H9 (cell line): ENCODE results near the gene NT5DC1. TPM values are rescaled to one million over a fixed set of nuclear protein-coding genes. Genes with fewer than 3 reads are reported as not detected.

ENCODE experiments used
- DNase-seq: peaks from one replicate; pipeline ENCODE4 v3.0.0-alpha.2; 2017
- H2AFZ ChIP-seq: one replicate; pipeline ENCODE4 v1.6.1; 2013; ENCODE audit warnings: mild to moderate bottlenecking, low read length, control low read depth, moderate library complexity
- H2AK5ac ChIP-seq: 2 replicates; pipeline ENCODE4 v1.6.1; 2013; ENCODE audit warnings: low read length, control low read depth, mixed read lengths; ENCODE audit not compliant: insufficient read length
- H2BK120ac ChIP-seq: one replicate; pipeline ENCODE4 v1.6.1; 2013; ENCODE audit warnings: low read depth, mild to moderate bottlenecking, low read length, control low read depth, inconsistent platforms; ENCODE audit not compliant: poor library complexity, severe bottlenecking
- H2BK12ac ChIP-seq: 2 replicates; pipeline ENCODE4 v1.6.1; 2013; ENCODE audit warnings: low read length, control low read depth, mixed read lengths, low read depth; ENCODE audit not compliant: insufficient read length
- H2BK15ac ChIP-seq: 2 replicates; pipeline ENCODE4 v1.6.1; 2013; ENCODE audit warnings: low read depth, low read length, control low read depth
- H2BK20ac ChIP-seq: one replicate; pipeline ENCODE4 v1.6.1; 2013; ENCODE audit warnings: low read depth, mild to moderate bottlenecking, low read length, control low read depth, inconsistent platforms; ENCODE audit not compliant: poor library complexity, severe bottlenecking
- H2BK5ac ChIP-seq: 2 replicates; pipeline ENCODE4 v1.6.1; 2013; ENCODE audit warnings: low read length, control low read depth, mixed read lengths; ENCODE audit not compliant: insufficient read length
- H3K14ac ChIP-seq: 2 replicates; pipeline ENCODE4 v1.6.1; 2013; ENCODE audit warnings: low read length, control low read depth; ENCODE audit not compliant: insufficient read depth
- H3K18ac ChIP-seq: 2 replicates; pipeline ENCODE4 v1.6.1; 2013; ENCODE audit warnings: low read depth, mild to moderate bottlenecking, mixed read lengths, low read length, control low read depth; ENCODE audit not compliant: insufficient read length
- H3K23ac ChIP-seq: 2 replicates; pipeline ENCODE4 v1.6.1; 2013; ENCODE audit warnings: low read length, control low read depth, mixed read lengths, low read depth; ENCODE audit not compliant: insufficient read length
- H3K23me2 ChIP-seq: 2 replicates; pipeline ENCODE4 v1.6.1; 2013; ENCODE audit warnings: low read depth, mild to moderate bottlenecking, mixed read lengths, low read length, control low read depth; ENCODE audit not compliant: insufficient read length, poor library complexity, severe bottlenecking
- H3K27ac ChIP-seq: 2 replicates; pipeline ENCODE4 v1.5.1; 2013; ENCODE audit warnings: low read length, control low read depth, mixed read lengths, low read depth; ENCODE audit not compliant: insufficient read length
- H3K27me3 ChIP-seq: 2 replicates; pipeline ENCODE4 v1.6.1; 2013; ENCODE audit warnings: low read length, control low read depth, inconsistent platforms; ENCODE audit not compliant: insufficient read depth
- H3K4ac ChIP-seq: 2 replicates; pipeline ENCODE4 v1.6.1; 2013; ENCODE audit warnings: low read depth, mild to moderate bottlenecking, control low read depth, inconsistent platforms, low read length, moderate library complexity
- H3K4me1 ChIP-seq: 2 replicates; pipeline ENCODE4 v1.6.1; 2013; ENCODE audit warnings: low read length, control low read depth, inconsistent platforms; ENCODE audit not compliant: insufficient read depth
- H3K4me2 ChIP-seq: 2 replicates; pipeline ENCODE4 v1.6.1; 2013; ENCODE audit warnings: low read length, control low read depth, mixed read lengths; ENCODE audit not compliant: insufficient read length, insufficient read depth
- H3K56ac ChIP-seq: 2 replicates; pipeline ENCODE4 v1.6.1; 2013; ENCODE audit warnings: low read depth, mild to moderate bottlenecking, mixed read lengths, low read length, control low read depth; ENCODE audit not compliant: insufficient read length
- H3K79me1 ChIP-seq: 2 replicates; pipeline ENCODE4 v1.6.1; 2013; ENCODE audit warnings: low read depth, mild to moderate bottlenecking, moderate library complexity, low read length, control low read depth, inconsistent platforms; ENCODE audit not compliant: insufficient read depth, poor library complexity, severe bottlenecking
- H3K79me2 ChIP-seq: 2 replicates; pipeline ENCODE4 v1.6.1; 2013; ENCODE audit warnings: low read length, control low read depth, inconsistent platforms; ENCODE audit not compliant: insufficient read depth
- H3K9ac ChIP-seq: 2 replicates; pipeline ENCODE4 v1.6.1; 2013; ENCODE audit warnings: low read length, control low read depth, mixed read lengths; ENCODE audit not compliant: insufficient read length; ENCODE audit errors: extremely low read depth
- H3K9me3 ChIP-seq: one replicate; pipeline ENCODE4 v1.6.1; 2013; ENCODE audit warnings: low read depth, low read length, inconsistent platforms; ENCODE audit not compliant: control insufficient read depth
- H3T11ph ChIP-seq: one replicate; pipeline ENCODE4 v1.6.1; 2013; ENCODE audit warnings: mild to moderate bottlenecking, low read length, control low read depth, inconsistent platforms
- H4K20me1 ChIP-seq: one replicate; pipeline ENCODE4 v1.6.1; 2013; ENCODE audit not compliant: control insufficient read depth, insufficient read length, insufficient read depth
- H4K5ac ChIP-seq: 2 replicates; pipeline ENCODE4 v1.6.1; 2013; ENCODE audit warnings: low read depth, mild to moderate bottlenecking, mixed read lengths, low read length, control low read depth; ENCODE audit not compliant: insufficient read length
- H4K8ac ChIP-seq: replicated peaks from 2 replicates; pipeline ENCODE4 v1.6.1; 2013; ENCODE audit warnings: low read length, control low read depth, mixed read lengths, low read depth; ENCODE audit not compliant: insufficient read length
- H4K91ac ChIP-seq: 2 replicates; pipeline ENCODE4 v1.6.1; 2013; ENCODE audit warnings: low read depth, mild to moderate bottlenecking, moderate library complexity, mixed read lengths, low read length, control low read depth; ENCODE audit not compliant: insufficient read length
- H3K27ac Mint-ChIP-seq, 3 experiments: 2 replicates in 2 of 3; 3 replicates in 1 of 3; pipeline ENCODE4 v1.8.0; 2020 to 2021; ENCODE audit warnings: mixed read lengths in 3 of 3, mild to moderate bottlenecking in 1 of 3, moderate library complexity in 1 of 3
- H3K27me3 Mint-ChIP-seq: 2 replicates; pipeline ENCODE4 v1.8.0; 2021; ENCODE audit warnings: low read depth, mild to moderate bottlenecking, moderate library complexity, mixed read lengths
- H3K36me3 Mint-ChIP-seq, 3 experiments: 2 replicates in 2 of 3; 3 replicates in 1 of 3; pipeline ENCODE4 v1.8.0; 2020 to 2021; ENCODE audit warnings: low read depth in 3 of 3, mixed read lengths in 3 of 3; ENCODE audit not compliant: insufficient read depth in 1 of 3
- H3K4me1 Mint-ChIP-seq, 2 experiments: 2 replicates each; pipeline ENCODE4 v1.8.0; 2020; ENCODE audit warnings: mixed read lengths in 2 of 2
- H3K4me3 Mint-ChIP-seq, 2 experiments: 2 replicates in 1 of 2; 3 replicates in 1 of 2; pipeline ENCODE4 v1.8.0; 2020 to 2021; ENCODE audit warnings: mild to moderate bottlenecking in 2 of 2, mixed read lengths in 2 of 2, moderate library complexity in 1 of 2
- H3K9me3 Mint-ChIP-seq, 2 experiments: 2 replicates in 1 of 2; 3 replicates in 1 of 2; pipeline ENCODE4 v1.8.0; 2020; ENCODE audit warnings: mild to moderate bottlenecking in 2 of 2, mixed read lengths in 2 of 2, moderate library complexity in 1 of 2
- WGBS: extraction: QIAGEN DNeasy Blood & Tissue Kit; methylation state at CpG from one replicate; pipeline ENCODE4 v1.1.7; 2013; ENCODE audit warnings: missing lambda C conversion rate, low lambda C conversion rate, mixed read lengths; ENCODE audit not compliant: insufficient read length; ENCODE audit errors: extremely low coverage; 5-methylcytosine and 5-hydroxymethylcytosine counted together
- total RNA-seq: library from RNA; stranded (reverse); gene quantifications from 2 replicates; pipeline ENCODE4 v1.2.1, GENCODE V29; 2021
- TF ChIP-seq, protein P1 (sequence below): fragments of 200-600 bp; sonication (generic); conservative IDR thresholded peaks from 3 replicates; pipeline ENCODE4 v1.8.0; 2021; ENCODE audit warnings: antibody characterized with exemption, mild to moderate bottlenecking

NT5DC1 gene
- total RNA-seq, 1 experiment from 2014 or later = 64.9 TPM

DNA sequence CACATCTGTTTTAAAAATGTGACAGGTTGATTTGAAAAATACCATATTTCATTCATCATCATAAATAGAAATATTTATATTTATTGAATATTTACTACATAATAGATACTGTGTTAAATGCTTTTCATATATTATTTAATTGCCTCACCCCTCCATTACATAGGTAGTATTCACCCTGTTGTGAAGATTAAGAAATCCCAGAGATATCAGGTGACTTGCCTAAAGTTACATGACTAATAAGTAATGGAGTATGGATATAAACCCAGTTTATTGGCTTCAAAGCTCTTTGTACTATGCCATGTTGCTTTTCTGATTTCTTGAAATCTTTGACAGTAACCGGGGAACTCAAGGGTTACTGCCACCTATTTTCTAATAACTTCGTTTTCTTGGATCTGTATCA lies 189.2 kb downstream of the NT5DC1 start:
- H3K4me2 ChIP-seq = no peak overlapping the region
- H3K9ac ChIP-seq = no peak overlapping the region
- no peak overlapping the region for H2AK5ac ChIP-seq
- H4K5ac ChIP-seq = no peak overlapping the region
- no peaks in the 10 kb centered on the region for H3K9me3 ChIP-seq
- no peak overlapping the region for H3K18ac ChIP-seq
- H3K27ac Mint-ChIP-seq = no peak overlapping the region
- H3K27ac ChIP-seq = no peak overlapping the region
- H3T11ph ChIP-seq = no peak overlapping the region
- H3K79me2 ChIP-seq = no peaks in the 10 kb centered on the region
- H3K4me1 ChIP-seq = no peaks in the 10 kb centered on the region
- no peak overlapping the region for H3K14ac ChIP-seq
- no peak overlapping the region for H4K91ac ChIP-seq
- no peak overlapping the region for H2BK120ac ChIP-seq
- no peak overlapping the region for H2BK15ac ChIP-seq
- no peaks in the 10 kb centered on the region for H3K4me1 Mint-ChIP-seq
- no peak overlapping the region for H2AFZ ChIP-seq
- WGBS = no CpG with 5 or more reads among the region's 2 CpGs
- no peak overlapping the region for H3K56ac ChIP-seq
- no peaks in the 10 kb centered on the region for H3K23me2 ChIP-seq
- no peak overlapping the region for H3K4ac ChIP-seq
- H4K20me1 ChIP-seq = no peaks in the 10 kb centered on the region
- H3K79me1 ChIP-seq = no peaks in the 10 kb centered on the region
- no peak for DNase-seq
- H2BK5ac ChIP-seq = no peak overlapping the region
- TF ChIP-seq, protein P1, sequence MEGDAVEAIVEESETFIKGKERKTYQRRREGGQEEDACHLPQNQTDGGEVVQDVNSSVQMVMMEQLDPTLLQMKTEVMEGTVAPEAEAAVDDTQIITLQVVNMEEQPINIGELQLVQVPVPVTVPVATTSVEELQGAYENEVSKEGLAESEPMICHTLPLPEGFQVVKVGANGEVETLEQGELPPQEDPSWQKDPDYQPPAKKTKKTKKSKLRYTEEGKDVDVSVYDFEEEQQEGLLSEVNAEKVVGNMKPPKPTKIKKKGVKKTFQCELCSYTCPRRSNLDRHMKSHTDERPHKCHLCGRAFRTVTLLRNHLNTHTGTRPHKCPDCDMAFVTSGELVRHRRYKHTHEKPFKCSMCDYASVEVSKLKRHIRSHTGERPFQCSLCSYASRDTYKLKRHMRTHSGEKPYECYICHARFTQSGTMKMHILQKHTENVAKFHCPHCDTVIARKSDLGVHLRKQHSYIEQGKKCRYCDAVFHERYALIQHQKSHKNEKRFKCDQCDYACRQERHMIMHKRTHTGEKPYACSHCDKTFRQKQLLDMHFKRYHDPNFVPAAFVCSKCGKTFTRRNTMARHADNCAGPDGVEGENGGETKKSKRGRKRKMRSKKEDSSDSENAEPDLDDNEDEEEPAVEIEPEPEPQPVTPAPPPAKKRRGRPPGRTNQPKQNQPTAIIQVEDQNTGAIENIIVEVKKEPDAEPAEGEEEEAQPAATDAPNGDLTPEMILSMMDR = no peak
- no peaks in the 10 kb centered on the region for H3K27me3 ChIP-seq
- H3K4me3 Mint-ChIP-seq = no peak overlapping the region
- H3K9me3 Mint-ChIP-seq = no peaks in the 10 kb centered on the region; a peak in 1 of 5 replicates
- no peak overlapping the region for H4K8ac ChIP-seq
- no peak overlapping the region for H3K23ac ChIP-seq
- H2BK20ac ChIP-seq = no peak overlapping the region
- no peaks in the 10 kb centered on the region for H3K27me3 Mint-ChIP-seq
- H2BK12ac ChIP-seq = no peak overlapping the region
- no peaks in the 10 kb centered on the region for H3K36me3 Mint-ChIP-seq
